Left lung (tissue), 10 donors: ENCODE measurements around the gene DNAJC11. TPM values are rescaled to one million over a fixed set of nuclear protein-coding genes. Genes with fewer than 3 reads are reported as not detected.
"Not testable (repeated sequence)": the region's sequence is repeated elsewhere in the genome, so short reads cannot be mapped to it uniquely, and the experiment has no call there.

Source experiments
- ATAC-seq: fragments of 200-7000 bp; cut with Tn5 transposase; one replicate; pipeline ENCODE4 v1.9.1; 2020; ENCODE audit warnings: moderate library complexity
- DNase-seq, 4 donors: peaks; one replicate each; pipeline ENCODE4 v3.0.0-alpha.2; 2013 to 2020
- H3K27ac ChIP-seq, 2 donors: fragments of 200-600 bp; sonication (generic) in 1 of 2; one replicate each; pipeline versions ENCODE4 v1.5.0 to v1.8.0; 2020 to 2021
- H3K27me3 ChIP-seq, 2 donors: fragments of 200-600 bp; sonication (generic) in 1 of 2; one replicate each; pipeline versions ENCODE4 v1.5.0 to v1.8.0; 2020 to 2021
- H3K36me3 ChIP-seq, 2 donors: fragments of 200-600 bp; sonication (generic) in 1 of 2; one replicate each; pipeline versions ENCODE4 v1.5.0 to v1.8.0; 2020 to 2021
- H3K4me1 ChIP-seq, 2 donors: fragments of 200-600 bp; one replicate each; pipeline ENCODE4 v1.8.0; 2021
- H3K4me3 ChIP-seq, 2 donors: fragments of 200-600 bp; sonication (generic) in 1 of 2; one replicate each; pipeline versions ENCODE4 v1.5.0 to v1.8.0; 2020 to 2021; ENCODE audit warnings: mild to moderate bottlenecking in 1 of 2
- H3K9me3 ChIP-seq, 2 donors: fragments of 200-600 bp; sonication (generic) in 1 of 2; one replicate each; pipeline versions ENCODE4 v1.5.0 to v1.8.0; 2020 to 2021
- CTCF ChIP-seq, 2 donors: fragments of 200-600 bp; sonication (generic) in 1 of 2; IDR thresholded peaks; one replicate each; pipeline versions ENCODE4 v1.5.0 to v1.8.0; 2021; ENCODE audit warnings: antibody characterized with exemption in 2 of 2
- intact Hi-C, 2 donors: fragments of 100-400 bp; cut with DNase I; formaldehyde crosslinking; loops; one replicate each; pipeline versions ENCODE4 v1.11.2 to v1.14.2; 2022
- polyA plus RNA-seq, 6 donors: library from polyadenylated mRNA; unstranded; fragments of 120-200 nt; gene quantifications; one replicate each; pipeline ENCODE4 v1.2.1, GENCODE V29; 2013; ENCODE audit not compliant: insufficient read length in 6 of 6
- total RNA-seq, 2 donors: library from RNA; stranded (reverse); fragmentation: NEBNext Ultra II Directional; extraction: Animal tissue kit (Norgen Biotek cat#: 25700); gene quantifications; one replicate each; pipeline ENCODE4 v1.2.1, GENCODE V29; 2021
- donor health status: DM: no; HTN: yes; CAD: no.
- donor health status: DM: no; HTN: no; CAD: no.

The DNAJC11 gene
- total and polyA plus RNA-seq, 8 donors: 33.5 to 52.0 (median 46.7) TPM

DNA sequence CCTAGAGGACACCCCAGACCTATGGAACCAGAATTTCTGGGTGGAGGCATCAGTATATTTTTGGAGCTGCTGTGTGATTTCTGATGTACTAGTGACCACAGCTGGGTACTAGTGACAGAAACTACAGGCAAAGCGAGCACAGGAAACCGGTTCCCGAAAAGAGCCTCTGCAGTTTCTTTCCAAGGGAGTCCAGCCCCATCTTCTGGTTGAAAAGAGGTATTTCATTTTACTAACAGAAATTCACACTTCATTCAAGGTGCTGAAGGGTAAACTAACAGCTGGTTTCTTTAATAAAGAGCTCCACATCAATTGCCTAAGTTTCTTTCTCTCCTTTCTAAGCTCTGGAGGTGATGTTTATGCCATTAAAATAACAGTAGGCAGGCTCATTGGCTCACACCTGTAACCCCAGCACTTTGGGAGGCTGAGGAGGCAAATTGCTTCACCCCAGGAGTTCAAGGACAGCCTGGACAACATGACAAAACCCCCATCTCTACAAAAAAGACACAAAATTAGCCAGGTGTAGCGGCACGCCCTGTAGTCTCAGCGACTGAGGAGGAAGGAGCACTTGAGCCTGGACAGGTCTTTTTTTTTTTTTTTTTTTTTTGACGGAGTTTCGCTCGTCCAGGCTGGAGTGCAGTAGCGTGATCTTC, 55.0 kb downstream of the DNAJC11 start:
- no peaks in the 10 kb centered on the region for H3K9me3 ChIP-seq
- ATAC-seq (peak; percentile 83), DNase-seq (peak in 2 of 4 donors; percentile 31 to 62)
- H3K27ac ChIP-seq: no peak overlapping the region
- H3K27me3 ChIP-seq: no peaks in the 10 kb centered on the region
- no peaks in the 10 kb centered on the region for H3K4me1 ChIP-seq
- TF ChIP-seq CTCF (IDR thresholded peaks at IDR 0.05): peak; percentile 36 to 49
- intact Hi-C loops: no loop called here
- no peak overlapping the region for H3K4me3 ChIP-seq
- H3K36me3 ChIP-seq: peaks cover 0 to 66% of the 10 kb centered on the region in 2 donors

GRCh38 chr1:6645018-6645417, 56.6 kb downstream of the DNAJC11 start:
- ATAC-seq (no peak), DNase-seq (no peak)
- Histone ChIP-seq H3K9me3 (no peaks in the 10 kb centered on the region), H3K36me3 (peaks cover 0 to 65% of the 10 kb centered on the region in 2 donors), H3K27ac (no peak overlapping the region), H3K27me3 (no peaks in the 10 kb centered on the region), H3K4me3 (no peak overlapping the region), H3K4me1 (no peaks in the 10 kb centered on the region)
- intact Hi-C loops: no loop called here
- no peak for TF ChIP-seq CTCF (IDR thresholded peaks at IDR 0.05)

DNA sequence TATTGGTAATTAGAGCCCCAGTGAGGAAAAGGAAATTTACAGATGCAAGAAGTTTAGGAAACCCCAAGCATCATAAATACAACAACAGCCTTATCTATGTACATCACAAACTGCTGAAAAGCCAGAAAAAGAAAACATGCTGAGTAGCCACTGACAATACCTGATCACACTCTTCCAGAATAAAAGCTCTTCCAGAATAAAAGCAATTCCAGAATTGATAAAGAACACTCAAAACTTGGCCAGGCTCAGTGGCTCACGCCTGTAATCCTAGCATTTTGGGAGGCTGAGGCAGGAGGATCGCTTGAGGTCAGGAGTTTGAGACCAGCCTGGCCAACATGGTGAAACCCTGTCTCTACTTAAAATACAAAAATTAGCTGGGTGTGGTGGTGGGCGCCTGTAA, 60.7 kb downstream of the DNAJC11 start:
- H3K4me1 ChIP-seq, H3K4me3 ChIP-seq, H3K9me3 ChIP-seq, DNase-seq, H3K27ac ChIP-seq, H3K27me3 ChIP-seq, intact Hi-C loops, ATAC-seq: not testable (repeated sequence)
- H3K36me3 ChIP-seq: peaks cover 0 to 94% of the 10 kb centered on the region in 2 donors

- peaks cover 3 to 94% of the 10 kb centered on the region in 2 donors for H3K36me3 ChIP-seq
- no peaks in the 10 kb centered on the region for H3K27me3 ChIP-seq
- ATAC-seq: peak; percentile 12
- H3K9me3 ChIP-seq: no peaks in the 10 kb centered on the region
- no peak overlapping the region for H3K4me3 ChIP-seq
- DNase-seq: peak; percentile 24 to 80 (median 65)
- no peaks in the 10 kb centered on the region for H3K4me1 ChIP-seq
- intact Hi-C loops: loop anchor here in 1 of 2 donors (10.0 kb wide), 1 partner anchor 153 kb away; no protein-coding TSS in a partner anchor
- TF ChIP-seq CTCF (IDR thresholded peaks at IDR 0.05): no peak
- H3K27ac ChIP-seq: peak overlapping the region in 1 of 2 donors; percentile 26
Measured at GRCh38 chr1:6638226-6638625, 63.4 kb downstream of the DNAJC11 start.

DNA sequence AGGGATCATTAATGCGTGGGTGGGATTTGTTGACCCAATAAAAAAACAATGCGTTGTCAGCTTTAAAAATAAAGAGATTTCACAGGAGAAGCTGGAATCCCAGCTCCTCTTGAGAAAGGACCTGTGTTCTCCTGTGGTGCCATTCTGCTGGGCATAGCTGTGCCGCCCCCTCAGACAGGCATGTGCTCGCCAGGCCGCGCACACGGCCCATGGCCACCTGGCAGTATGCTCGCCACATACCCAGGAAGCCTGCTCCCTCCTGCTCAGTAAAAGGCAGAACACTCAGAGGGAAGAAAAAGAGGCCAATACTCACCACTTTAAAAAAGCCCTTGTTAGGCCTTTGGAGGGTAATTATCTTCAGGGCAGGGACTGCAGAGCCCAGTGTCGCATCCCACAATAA, 63.8 kb downstream of the DNAJC11 start:
- ATAC-seq (no peak), DNase-seq (no peak)
- intact Hi-C loops: loop anchor here in 1 of 2 donors (10.0 kb wide), 1 partner anchor 153 kb away; no protein-coding TSS in a partner anchor
- no peaks in the 10 kb centered on the region for H3K4me1 ChIP-seq
- H3K9me3 ChIP-seq: no peaks in the 10 kb centered on the region
- H3K4me3 ChIP-seq: no peak overlapping the region
- no peak for TF ChIP-seq CTCF (IDR thresholded peaks at IDR 0.05)
- no peak overlapping the region for H3K27ac ChIP-seq
- no peaks in the 10 kb centered on the region for H3K27me3 ChIP-seq
- peaks cover 3 to 97% of the 10 kb centered on the region in 2 donors for H3K36me3 ChIP-seq

- H3K36me3 ChIP-seq: peaks cover 3 to 99% of the 10 kb centered on the region in 2 donors
- not testable (repeated sequence) for DNase-seq, H3K4me3 ChIP-seq, H3K27ac ChIP-seq, H3K4me1 ChIP-seq, H3K9me3 ChIP-seq, H3K27me3 ChIP-seq, ATAC-seq
- intact Hi-C loops: loop anchor here in 1 of 2 donors (10.0 kb wide), 1 partner anchor 152 kb away; no protein-coding TSS in a partner anchor
Measured at GRCh38 chr1:6636778-6637177, 64.8 kb downstream of the DNAJC11 start.
